GM18861 (cell line): ENCODE measurements around the gene ANKRD37.
A peak's percentile ranks its signal among the peaks of the same experiment; 100 is the strongest.

Experiments used
- ATAC-seq: cut with Tn5 transposase; IDR thresholded peaks from one replicate; pipeline ENCODE4 v1.9.1; 2021; ENCODE audit not compliant: unreplicated experiment

Gene ANKRD37

GRCh38 chr4:185379326-185380295, 17.0 kb upstream of the ANKRD37 start:
- ATAC-seq, result no peak

GRCh38 chr4:185380320-185380719, 16.3 kb upstream of the ANKRD37 start:
- ATAC-seq, result no peak

- ATAC-seq, result no peak
Observed at GRCh38 chr4:185381288-185382196, 15.1 kb upstream of the ANKRD37 start.

GRCh38 chr4:185382754-185383153, 13.9 kb upstream of the ANKRD37 start:
- no peak for ATAC-seq

- no peak for ATAC-seq
Observed at GRCh38 chr4:185383451-185383850, 13.2 kb upstream of the ANKRD37 start.

- no peak for ATAC-seq
Observed at GRCh38 chr4:185384061-185384460, 12.6 kb upstream of the ANKRD37 start.

- no peak for ATAC-seq
Observed at GRCh38 chr4:185384930-185385331, 11.7 kb upstream of the ANKRD37 start.

- ATAC-seq, result no peak
Observed at GRCh38 chr4:185387957-185388356, 8.7 kb upstream of the ANKRD37 start.

GRCh38 chr4:185390941-185391340, 5.7 kb upstream of the ANKRD37 start:
- ATAC-seq, result no peak

GRCh38 chr4:185392156-185392555, 4.5 kb upstream of the ANKRD37 start:
- ATAC-seq, result no peak

GRCh38 chr4:185394568-185395237, 1.9 kb upstream of the ANKRD37 start:
- no peak for ATAC-seq

GRCh38 chr4:185395238-185395955, 1.2 kb upstream of the ANKRD37 start, which contains the start of gene LRP2BP:
Gene LRP2BP (minus strand): TSS chr4:185395924. CDS start chr4:185378186, 17,738 bp downstream.
- no peak for ATAC-seq

- ATAC-seq, result peak; percentile 67
Observed at GRCh38 chr4:185395956-185396723, 501 bp upstream of the ANKRD37 start.

GRCh38 chr4:185398618-185399017, 2.0 kb downstream of the ANKRD37 start:
- ATAC-seq, result no peak

- no peak for ATAC-seq
Observed at GRCh38 chr4:185399466-185399865, 2.8 kb downstream of the ANKRD37 start.

GRCh38 chr4:185404031-185404430, 7.4 kb downstream of the ANKRD37 start:
- no peak for ATAC-seq

- ATAC-seq, result peak; percentile 71
Observed at GRCh38 chr4:185405296-185405999, 8.8 kb downstream of the ANKRD37 start.

GRCh38 chr4:185408432-185408831, 11.8 kb downstream of the ANKRD37 start:
- no peak for ATAC-seq

- ATAC-seq, result no peak
Observed at GRCh38 chr4:185411849-185412248, 15.2 kb downstream of the ANKRD37 start.
